Measurements from ENCODE around the gene CHRNA5. TPM values are rescaled to one million over a fixed set of nuclear protein-coding genes. Genes with fewer than 3 reads are reported as not detected.
A peak's percentile ranks its signal among the peaks of the same experiment; 100 is the strongest.
"Not testable (repeated sequence)": the region's sequence is repeated elsewhere in the genome, so short reads cannot be mapped to it uniquely, and the experiment has no call there.

The CHRNA5 gene
- total RNA-seq, 2 donors from 2014 or later = 0.22 to 0.59 TPM

DNA sequence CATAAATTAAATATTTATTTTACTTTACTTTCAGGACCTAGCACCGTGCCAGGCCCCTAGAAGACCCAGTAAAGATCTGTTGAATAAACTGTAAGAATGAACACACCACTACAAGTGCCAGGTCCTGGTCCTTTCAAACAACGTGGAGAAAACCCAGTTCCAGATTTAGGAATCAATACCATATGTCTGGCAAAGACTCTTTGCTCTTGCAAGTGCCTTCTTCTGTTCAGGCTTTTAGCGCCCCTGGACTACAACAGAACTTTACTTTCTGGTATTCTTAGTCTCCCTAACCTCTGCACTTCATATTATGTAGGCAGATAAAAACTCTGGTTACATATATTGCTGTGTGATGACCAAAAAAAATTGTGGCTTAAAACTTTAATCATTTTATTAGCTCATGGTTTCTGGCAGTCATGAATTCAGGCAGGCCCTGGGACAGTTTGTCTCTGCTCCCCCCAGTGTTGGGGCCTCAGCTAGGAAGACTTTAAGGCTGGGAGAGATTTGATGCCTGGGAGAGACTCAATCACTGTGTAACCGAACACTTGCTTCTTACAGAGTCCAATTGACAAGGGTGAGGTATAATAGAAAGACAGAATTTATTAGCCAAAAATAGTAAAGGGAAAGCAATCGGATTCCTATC, 27.9 kb upstream of the CHRNA5 start:
- peaks cover 0 to 19% of the 10 kb centered on the region in 2 donors for H3K4me1 ChIP-seq
- TF ChIP-seq, protein P1, sequence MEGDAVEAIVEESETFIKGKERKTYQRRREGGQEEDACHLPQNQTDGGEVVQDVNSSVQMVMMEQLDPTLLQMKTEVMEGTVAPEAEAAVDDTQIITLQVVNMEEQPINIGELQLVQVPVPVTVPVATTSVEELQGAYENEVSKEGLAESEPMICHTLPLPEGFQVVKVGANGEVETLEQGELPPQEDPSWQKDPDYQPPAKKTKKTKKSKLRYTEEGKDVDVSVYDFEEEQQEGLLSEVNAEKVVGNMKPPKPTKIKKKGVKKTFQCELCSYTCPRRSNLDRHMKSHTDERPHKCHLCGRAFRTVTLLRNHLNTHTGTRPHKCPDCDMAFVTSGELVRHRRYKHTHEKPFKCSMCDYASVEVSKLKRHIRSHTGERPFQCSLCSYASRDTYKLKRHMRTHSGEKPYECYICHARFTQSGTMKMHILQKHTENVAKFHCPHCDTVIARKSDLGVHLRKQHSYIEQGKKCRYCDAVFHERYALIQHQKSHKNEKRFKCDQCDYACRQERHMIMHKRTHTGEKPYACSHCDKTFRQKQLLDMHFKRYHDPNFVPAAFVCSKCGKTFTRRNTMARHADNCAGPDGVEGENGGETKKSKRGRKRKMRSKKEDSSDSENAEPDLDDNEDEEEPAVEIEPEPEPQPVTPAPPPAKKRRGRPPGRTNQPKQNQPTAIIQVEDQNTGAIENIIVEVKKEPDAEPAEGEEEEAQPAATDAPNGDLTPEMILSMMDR (IDR thresholded peaks at IDR 0.05) = no peak
- no peaks in the 10 kb centered on the region for H3K9me3 ChIP-seq
- H3K27ac ChIP-seq = peak overlapping the region; percentile 51 to 79
- peaks cover 3% of the 10 kb centered on the region for H3K36me3 ChIP-seq
- no peaks in the 10 kb centered on the region for H3K27me3 ChIP-seq
- DNase-seq (ENCODE audit: low spot score) = no peak
- no peak overlapping the region for H3K4me3 ChIP-seq

DNA sequence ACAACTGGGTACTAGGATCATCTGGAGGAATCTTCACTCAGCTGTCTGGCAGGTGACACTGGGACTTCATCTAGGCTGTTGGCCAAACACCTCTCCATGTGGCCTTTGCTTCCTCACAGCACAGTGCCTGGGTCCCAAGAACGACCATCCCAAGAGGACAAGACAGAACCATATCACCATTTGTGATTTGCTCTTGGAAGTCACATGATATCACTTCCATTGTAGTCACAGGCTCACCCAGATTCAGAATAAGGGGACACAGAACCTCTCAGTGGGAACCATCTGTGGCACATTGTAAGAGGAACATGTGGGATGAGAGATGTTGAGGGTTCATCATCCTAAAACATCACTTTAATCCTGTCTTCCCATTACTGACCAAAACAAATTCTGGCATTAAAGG, 27.0 kb upstream of the CHRNA5 start:
- Histone ChIP-seq H3K4me1 (peaks cover 0 to 28% of the 10 kb centered on the region in 2 donors), H3K9me3 (no peaks in the 10 kb centered on the region), H3K27ac (peak overlapping the region; percentile 51 to 79), H3K36me3 (peaks cover 12% of the 10 kb centered on the region), H3K4me3 (no peak overlapping the region), H3K27me3 (no peaks in the 10 kb centered on the region)
- TF ChIP-seq, protein P1 (IDR thresholded peaks at IDR 0.05) = no peak
- no peak for DNase-seq (ENCODE audit: low spot score)

DNA sequence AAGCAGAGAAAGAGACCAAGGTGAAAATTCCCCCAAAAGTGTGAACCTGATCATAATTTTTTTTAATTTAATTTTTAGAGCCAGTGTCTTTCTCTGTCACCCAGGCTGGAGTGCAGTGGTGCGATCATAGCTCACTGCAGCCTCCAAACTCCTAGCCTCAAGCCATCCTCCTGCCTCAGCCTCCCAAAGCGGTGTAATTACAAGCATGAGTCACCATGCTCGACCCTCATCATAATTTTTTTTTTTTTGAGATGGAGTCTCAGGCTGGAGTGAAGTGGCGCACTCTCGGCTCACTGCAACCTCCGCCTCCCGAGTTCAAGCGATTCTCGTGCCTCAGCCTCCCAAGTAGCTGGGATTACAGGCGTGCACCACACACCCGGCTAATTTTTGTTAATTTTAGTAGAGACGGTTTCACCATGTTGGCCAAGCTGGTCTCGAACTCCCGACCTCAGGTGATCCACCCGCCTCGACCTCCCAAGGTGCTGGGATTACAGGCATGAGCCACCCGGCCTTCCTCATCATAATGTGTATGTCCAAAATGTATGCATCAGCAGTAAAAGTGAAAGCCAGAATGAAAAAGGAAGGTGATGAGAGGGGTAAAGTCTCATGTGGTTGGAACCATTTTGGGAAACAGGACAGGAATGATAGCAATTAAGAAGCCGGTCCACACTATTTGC, 25.7 kb upstream of the CHRNA5 start:
- H3K9me3 ChIP-seq; DNase-seq (ENCODE audit: low spot score); H3K27me3 ChIP-seq: not testable (repeated sequence)
- H3K4me3 ChIP-seq = peak overlapping the region; percentile 66 to 79
- H3K4me1 ChIP-seq = peaks cover 0 to 28% of the 10 kb centered on the region in 2 donors
- peaks cover 19% of the 10 kb centered on the region for H3K36me3 ChIP-seq
- H3K27ac ChIP-seq = peak overlapping the region; percentile 96

DNA sequence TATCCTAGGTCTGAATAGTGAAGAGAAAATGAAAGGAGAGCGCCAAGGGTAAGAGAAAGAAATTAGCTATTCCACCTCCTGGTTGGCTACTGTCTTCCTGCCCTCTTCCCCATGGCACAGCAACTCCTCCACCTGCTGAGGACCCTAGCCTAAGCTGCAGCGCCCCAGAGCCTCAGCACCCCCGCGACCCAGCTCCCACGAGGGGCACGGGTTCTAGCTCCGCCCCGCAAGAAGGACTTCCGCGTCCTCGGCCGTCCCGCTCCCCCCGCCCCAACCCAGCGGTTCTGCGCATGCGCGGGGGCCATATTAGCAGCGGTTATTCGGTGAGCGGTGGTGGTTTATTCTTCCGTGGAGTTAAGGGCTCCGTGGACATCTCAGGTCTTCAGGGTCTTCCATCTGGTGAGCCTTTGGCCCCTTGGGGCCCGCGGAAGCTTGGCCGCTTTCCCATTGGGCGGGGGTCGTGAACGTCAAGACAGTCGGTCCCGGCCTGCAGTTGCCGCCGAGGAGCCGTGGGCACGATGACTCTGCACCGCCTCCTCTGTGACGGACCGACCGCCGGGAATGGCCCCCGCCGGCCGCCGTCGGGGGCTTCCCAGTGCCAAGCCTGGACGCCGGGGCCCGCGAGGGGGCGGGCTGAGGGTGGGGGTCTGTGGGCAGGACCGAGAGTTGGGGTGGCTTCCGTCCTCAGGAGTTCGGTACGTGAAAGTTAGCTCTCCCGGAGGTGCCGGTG, 25.0 kb upstream of the CHRNA5 start, which contains the start of gene PSMA4:
Gene PSMA4 (plus strand): TSS at position 304 of the 730 bp plus-strand sequence. CDS start 1,484 bp downstream, outside the sequence.
- TF ChIP-seq, protein P1 (IDR thresholded peaks at IDR 0.05) = peak in 1 of 2 donors; percentile 60
- Histone ChIP-seq H3K4me1 (peaks cover 0 to 28% of the 10 kb centered on the region in 2 donors), H3K36me3 (peaks cover 26% of the 10 kb centered on the region), H3K9me3 (no peaks in the 10 kb centered on the region), H3K27ac (peak within 1 kb of the TSS; percentile 96), H3K4me3 (peak within 1 kb of the TSS; percentile 66 to 79), H3K27me3 (no peaks in the 10 kb centered on the region)
- peak; percentile 93 for DNase-seq (ENCODE audit: low spot score)

DNA sequence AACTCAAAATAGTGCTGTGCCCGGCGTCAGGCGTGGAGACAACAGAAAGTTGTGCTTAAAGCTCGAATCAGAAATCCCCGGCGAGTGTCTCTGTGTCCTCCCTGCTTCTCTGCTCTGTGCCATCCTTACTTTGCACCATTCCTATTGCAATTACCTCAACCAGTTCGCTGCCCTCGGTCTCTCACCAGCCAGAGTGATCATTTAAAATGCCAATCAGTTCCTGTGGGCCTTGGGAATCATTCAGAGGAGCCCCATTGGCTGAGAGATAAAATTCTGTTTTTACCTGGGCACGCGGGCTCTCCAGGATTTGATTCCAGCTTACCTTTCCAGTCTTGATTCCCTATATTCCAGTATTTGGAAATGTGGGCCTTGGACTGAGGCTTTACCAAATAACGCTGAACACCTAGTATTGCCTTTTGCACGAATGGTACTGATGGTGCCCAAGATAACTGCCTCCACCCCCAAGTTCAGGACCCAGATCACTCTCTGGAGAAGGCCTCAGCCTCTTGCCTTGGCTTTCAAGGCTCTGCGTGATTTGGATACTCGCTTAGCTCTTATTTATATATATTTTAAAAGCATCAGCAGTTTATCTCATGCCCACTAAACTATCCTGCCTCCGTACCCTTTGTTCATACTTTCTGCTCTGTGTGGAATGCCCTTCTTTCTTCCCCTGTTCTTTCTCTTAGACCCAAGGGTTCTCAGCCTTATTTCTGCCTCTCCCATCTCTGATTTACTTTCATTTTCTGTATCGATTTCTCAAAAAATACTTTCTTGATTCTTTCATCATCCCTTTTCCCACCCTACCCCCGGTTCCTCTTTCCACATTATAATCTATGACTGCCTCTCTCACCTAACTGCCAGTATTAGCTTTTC, 24.2 kb upstream of the CHRNA5 start:
- no peak for DNase-seq (ENCODE audit: low spot score)
- Histone ChIP-seq H3K27me3 (no peaks in the 10 kb centered on the region), H3K9me3 (no peaks in the 10 kb centered on the region), H3K4me3 (peak overlapping the region; percentile 66 to 79), H3K27ac (peak overlapping the region; percentile 96), H3K36me3 (peaks cover 34% of the 10 kb centered on the region), H3K4me1 (peaks cover 0 to 28% of the 10 kb centered on the region in 2 donors)
- TF ChIP-seq, protein P1 (IDR thresholded peaks at IDR 0.05) = peak in 1 of 2 donors; percentile 7

Data from right atrium auricular region (tissue), 2 donors.